Left ventricle myocardium inferior (tissue), 1 donor: ENCODE data around the gene MYO1H. TPM values are rescaled to one million over a fixed set of nuclear protein-coding genes. Genes with fewer than 3 reads are reported as not detected.

Experiments
- DNase-seq: peaks from one replicate; pipeline ENCODE4 v3.0.0-alpha.2; 2020
- H3K27ac ChIP-seq: fragments of 200-600 bp; replicated peaks from 2 replicates; pipeline ENCODE4 v1.8.0; 2021
- H3K27me3 ChIP-seq: fragments of 200-600 bp; 2 replicates; pipeline ENCODE4 v1.8.0; 2021; ENCODE audit warnings: low read depth
- H3K36me3 ChIP-seq: fragments of 200-600 bp; 2 replicates; pipeline ENCODE4 v1.8.0; 2021
- H3K4me1 ChIP-seq: fragments of 200-600 bp; 2 replicates; pipeline ENCODE4 v1.8.0; 2021
- H3K4me3 ChIP-seq: fragments of 200-600 bp; 2 replicates; pipeline ENCODE4 v1.8.0; 2021; ENCODE audit warnings: mild to moderate bottlenecking, moderate library complexity
- H3K9me3 ChIP-seq: fragments of 200-600 bp; replicated peaks from 2 replicates; pipeline ENCODE4 v1.8.0; 2021
- CTCF ChIP-seq: fragments of 200-600 bp; IDR thresholded peaks from 2 replicates; pipeline ENCODE4 v1.8.0; 2021; ENCODE audit warnings: antibody characterized with exemption, mild to moderate bottlenecking, borderline replicate concordance
- intact Hi-C: fragments of 100-400 bp; cut with micrococcal nuclease; formaldehyde crosslinking; loops from one replicate; pipeline ENCODE4 v1.11.0; 2022
- total RNA-seq: library from RNA; stranded (reverse); fragmentation: NEBNext Ultra II Directional; extraction: Animal tissue kit (Norgen Biotek cat#: 25700); gene quantifications from one replicate; pipeline ENCODE4 v1.2.1, GENCODE V29; 2021
- donor health status: DM: no; HTN: yes; CAD: no; lungs with severe emphysema.

MYO1H gene
- total RNA-seq, 1 donor from 2014 or later, result 0.16 TPM

- DNase-seq, result no peak
- no peak for TF ChIP-seq CTCF
- H3K27me3 ChIP-seq, result no peaks in the 10 kb centered on the region
- peak overlapping the region; percentile 99 for H3K27ac ChIP-seq
- H3K4me1 ChIP-seq, result peaks cover 78% of the 10 kb centered on the region
- H3K4me3 ChIP-seq, result no peak overlapping the region
- intact Hi-C loops, result no loop called here
- H3K9me3 ChIP-seq, result no peaks in the 10 kb centered on the region
- peaks cover 45% of the 10 kb centered on the region for H3K36me3 ChIP-seq
Measured at GRCh38 chr12:109459247-109459646, 111.5 kb downstream of the MYO1H start.

DNA sequence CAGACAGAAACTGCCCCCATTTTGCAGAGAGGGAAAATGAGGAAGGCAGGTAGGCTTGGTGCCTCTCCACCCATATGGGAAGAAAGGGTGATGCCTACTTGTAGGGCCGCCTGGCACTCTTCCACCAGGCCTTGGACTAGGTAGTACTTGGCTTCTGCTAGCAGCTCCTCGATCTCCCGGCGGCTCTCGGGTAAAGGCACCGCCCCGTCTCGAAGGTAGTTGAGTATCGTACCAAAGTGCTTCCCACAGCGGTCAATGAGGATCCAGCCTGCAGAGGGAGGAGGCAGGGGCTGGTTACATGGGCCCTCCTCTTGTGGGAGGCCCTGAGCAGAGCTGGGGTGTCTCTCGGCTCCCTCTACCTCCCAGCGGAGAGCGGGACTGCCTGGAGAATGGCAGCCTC lies 112.8 kb downstream of the MYO1H start:
- Histone ChIP-seq H3K4me1 (peaks cover 91% of the 10 kb centered on the region), H3K36me3 (peaks cover 36% of the 10 kb centered on the region), H3K9me3 (no peaks in the 10 kb centered on the region), H3K4me3 (no peak overlapping the region), H3K27ac (peak overlapping the region; percentile 99), H3K27me3 (no peaks in the 10 kb centered on the region)
- intact Hi-C loops, result no loop called here
- TF ChIP-seq CTCF, result no peak
- no peak for DNase-seq

- DNase-seq, result peak; percentile 33
- TF ChIP-seq CTCF, result no peak
- Histone ChIP-seq H3K36me3 (peaks cover 33% of the 10 kb centered on the region), H3K9me3 (no peaks in the 10 kb centered on the region), H3K4me3 (peak overlapping the region; percentile 56), H3K27me3 (no peaks in the 10 kb centered on the region), H3K27ac (peak overlapping the region; percentile 99), H3K4me1 (peaks cover 98% of the 10 kb centered on the region)
- intact Hi-C loops, result no loop called here
Measured at GRCh38 chr12:109461049-109461845, 113.5 kb downstream of the MYO1H start.

DNA sequence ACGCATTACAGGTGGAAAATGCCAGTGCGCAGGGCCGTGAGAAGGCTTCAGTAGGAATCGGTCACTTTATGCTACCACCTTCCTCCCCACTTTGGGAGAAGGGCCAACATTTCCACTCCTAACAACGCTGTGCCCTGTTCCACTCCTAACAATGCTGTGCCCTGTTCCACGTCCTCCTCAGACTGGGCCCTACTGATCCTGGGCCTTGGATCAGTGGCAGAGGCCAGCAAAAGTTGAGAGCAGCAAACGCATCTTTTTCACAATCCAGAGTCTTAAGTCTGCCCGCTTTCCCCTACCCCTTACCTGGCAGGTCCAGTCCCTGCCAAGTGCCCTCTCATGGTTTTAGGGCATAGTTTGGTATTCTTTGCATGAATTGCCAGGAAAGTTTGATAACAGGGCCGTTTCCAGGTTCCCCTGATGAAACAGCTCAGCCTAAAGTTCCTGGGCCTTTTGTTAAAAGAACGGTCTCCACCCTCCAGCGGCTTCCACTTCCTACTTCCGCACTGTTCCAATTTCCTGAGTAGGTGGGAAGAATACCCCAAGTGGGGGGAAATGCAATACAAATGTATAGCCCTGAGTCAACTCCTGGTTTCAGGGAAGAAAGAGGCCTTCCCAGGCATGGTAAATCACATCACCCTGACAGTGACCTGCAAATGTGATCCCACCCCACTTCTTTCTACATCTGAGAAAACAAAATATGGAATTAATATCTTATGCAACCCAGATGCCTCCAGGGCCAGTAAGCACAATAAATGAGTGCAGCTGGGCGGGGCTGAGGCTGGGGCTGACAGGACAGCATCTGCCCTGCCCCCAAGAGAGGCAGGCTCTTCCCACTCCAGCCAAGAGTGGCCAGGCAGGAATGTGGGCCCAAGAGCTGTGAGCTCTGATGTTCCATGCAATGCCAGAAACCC lies 114.4 kb downstream of the MYO1H start:
- H3K4me1 ChIP-seq, result peaks cover 98% of the 10 kb centered on the region
- H3K9me3 ChIP-seq, result no peaks in the 10 kb centered on the region
- peak overlapping the region; percentile 56 for H3K4me3 ChIP-seq
- TF ChIP-seq CTCF, result no peak
- peaks cover 25% of the 10 kb centered on the region for H3K36me3 ChIP-seq
- peak overlapping the region; percentile 99 for H3K27ac ChIP-seq
- intact Hi-C loops, result no loop called here
- H3K27me3 ChIP-seq, result no peaks in the 10 kb centered on the region
- peak; percentile 90 for DNase-seq

- H3K4me3 ChIP-seq, result peak overlapping the region; percentile 56
- H3K9me3 ChIP-seq, result no peaks in the 10 kb centered on the region
- intact Hi-C loops, result no loop called here
- DNase-seq, result peak; percentile 83
- H3K27ac ChIP-seq, result peak overlapping the region; percentile 99
- no peak for TF ChIP-seq CTCF
- no peaks in the 10 kb centered on the region for H3K27me3 ChIP-seq
- H3K4me1 ChIP-seq, result peaks cover 100% of the 10 kb centered on the region
- H3K36me3 ChIP-seq, result peaks cover 18% of the 10 kb centered on the region
Measured at GRCh38 chr12:109462868-109463692, 115.4 kb downstream of the MYO1H start.
